ENCODE results near the gene HOXC13.

HOXC13 gene

DNA sequence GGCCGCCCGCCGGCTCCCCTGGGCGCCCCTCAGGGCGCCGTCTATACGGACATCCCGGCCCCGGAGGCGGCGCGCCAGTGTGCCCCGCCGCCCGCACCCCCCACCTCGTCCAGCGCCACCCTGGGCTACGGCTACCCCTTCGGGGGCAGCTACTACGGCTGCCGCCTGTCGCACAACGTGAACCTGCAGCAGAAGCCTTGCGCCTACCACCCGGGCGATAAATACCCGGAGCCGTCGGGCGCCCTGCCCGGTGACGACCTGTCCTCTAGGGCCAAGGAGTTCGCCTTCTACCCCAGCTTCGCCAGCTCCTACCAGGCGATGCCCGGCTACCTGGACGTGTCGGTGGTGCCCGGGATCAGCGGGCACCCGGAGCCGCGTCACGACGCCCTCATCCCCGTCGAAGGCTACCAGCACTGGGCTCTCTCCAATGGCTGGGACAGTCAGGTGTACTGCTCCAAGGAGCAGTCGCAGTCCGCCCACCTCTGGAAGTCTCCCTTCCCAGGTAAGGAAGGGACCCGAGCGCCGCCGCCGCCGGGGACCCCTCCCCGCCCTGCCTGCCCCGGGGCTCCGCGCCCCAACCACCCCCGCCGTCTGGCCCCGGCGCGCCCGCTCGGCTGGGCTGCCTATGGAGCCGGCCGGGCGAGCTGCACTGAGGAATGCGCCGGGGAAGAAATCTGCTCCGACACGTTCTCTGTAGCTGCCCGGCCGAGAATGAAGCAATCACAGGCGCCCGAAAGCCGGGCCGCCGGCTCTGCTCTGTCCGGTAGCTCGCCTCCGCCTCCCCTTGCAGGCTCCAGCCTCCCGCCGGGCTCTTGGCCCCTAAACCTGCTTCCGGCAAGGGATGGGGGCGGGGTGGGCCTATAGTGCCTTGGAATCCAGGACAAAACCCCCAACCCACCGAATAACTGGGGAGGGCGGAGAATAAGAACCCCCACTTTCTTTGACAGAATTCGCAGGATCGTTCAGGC lies 794 bp downstream of the HOXC13 start:
- DNase-seq: no peak

DNA sequence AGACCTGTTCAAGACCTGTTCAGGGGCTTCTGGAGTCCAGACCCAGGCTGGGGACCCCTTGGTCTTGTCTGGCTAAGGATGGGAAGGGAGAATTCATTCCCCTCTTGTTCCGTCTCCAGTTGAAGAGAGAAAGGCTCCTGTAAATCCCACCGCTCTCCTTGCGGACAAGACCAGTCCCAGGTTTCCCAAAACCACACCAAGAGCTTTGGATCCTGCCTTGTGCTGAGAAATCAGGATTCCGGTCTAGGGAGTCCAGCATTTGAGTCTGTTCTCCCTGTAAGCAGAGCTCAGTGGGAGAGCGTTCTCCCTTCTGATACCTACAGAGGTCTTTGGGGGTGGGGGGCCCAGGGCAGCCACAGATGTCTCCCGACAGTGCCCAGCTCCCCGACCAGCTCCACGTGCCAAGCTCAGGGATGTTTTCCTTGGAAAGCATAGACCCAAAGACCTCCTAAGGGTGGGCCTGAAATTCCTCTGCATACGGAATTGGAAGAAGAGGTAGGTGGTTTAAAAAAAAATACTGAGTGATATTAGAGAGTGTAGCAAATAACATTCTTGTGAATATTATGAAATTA lies 1.9 kb downstream of the HOXC13 start:
- no peak for DNase-seq

DNA sequence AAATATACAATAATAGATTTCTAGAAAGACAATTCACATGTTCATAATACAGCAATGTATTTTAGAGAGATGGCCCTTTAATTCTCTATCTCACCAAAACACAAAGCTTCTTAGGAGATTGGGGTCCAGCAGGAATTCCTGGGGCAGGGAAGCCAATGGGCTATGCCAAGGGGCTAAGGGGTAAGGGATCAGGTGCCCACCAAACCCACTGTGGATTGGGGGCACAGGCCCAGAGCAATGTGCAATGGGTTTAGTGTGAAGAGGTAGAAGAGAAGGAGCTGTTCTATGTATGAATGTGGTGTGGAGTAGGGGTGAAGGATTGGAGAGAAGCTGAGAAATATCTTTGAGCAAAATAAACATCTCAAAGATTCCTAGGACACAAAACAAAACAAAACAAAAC lies 2.6 kb downstream of the HOXC13 start:
- no peak for DNase-seq

DNA sequence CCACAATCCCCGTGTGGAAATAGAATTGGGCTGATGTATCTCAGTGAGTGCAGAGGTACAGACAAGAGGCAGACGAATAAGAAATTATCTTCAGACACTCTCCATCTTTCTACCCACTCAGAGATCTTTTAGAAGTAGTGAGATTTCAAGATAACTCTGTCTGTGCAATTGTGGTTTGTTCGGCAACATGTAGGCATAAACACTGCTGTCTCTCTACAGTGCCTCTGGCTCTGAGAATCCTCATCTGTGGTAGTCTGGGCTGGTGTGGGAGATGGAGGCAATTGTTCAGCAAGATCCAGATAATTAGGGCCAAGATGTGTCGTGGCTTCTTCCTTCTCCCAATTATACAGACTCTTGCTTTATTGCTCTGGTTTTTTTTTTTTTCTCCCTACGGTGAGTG lies 3.1 kb downstream of the HOXC13 start:
- DNase-seq: no peak

DNA sequence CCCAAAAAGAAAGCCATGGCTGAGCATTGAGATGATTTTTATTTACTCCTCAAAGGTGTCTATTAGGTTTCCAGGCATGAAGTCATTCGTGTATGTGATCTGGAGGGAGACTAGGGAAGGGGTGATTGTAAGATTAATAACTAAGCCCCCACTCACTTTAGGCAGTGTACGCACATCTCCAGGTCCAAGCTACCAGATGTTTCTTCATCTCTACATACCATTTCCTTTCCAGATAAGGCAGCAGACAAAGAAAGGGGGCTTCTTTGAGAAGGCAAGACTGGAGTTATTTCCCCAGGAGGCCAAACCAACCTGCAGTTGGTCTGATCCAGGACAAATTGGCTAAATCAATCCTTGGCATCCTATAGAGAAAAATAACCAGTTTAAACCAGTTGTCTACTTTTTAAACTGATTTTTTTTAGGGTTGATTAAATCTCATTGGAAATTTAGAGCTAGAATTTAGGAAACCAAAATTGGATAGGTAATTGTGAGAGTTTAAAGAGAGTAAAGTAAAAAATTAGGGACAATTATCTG lies 3.9 kb downstream of the HOXC13 start:
- DNase-seq: no peak

DNA sequence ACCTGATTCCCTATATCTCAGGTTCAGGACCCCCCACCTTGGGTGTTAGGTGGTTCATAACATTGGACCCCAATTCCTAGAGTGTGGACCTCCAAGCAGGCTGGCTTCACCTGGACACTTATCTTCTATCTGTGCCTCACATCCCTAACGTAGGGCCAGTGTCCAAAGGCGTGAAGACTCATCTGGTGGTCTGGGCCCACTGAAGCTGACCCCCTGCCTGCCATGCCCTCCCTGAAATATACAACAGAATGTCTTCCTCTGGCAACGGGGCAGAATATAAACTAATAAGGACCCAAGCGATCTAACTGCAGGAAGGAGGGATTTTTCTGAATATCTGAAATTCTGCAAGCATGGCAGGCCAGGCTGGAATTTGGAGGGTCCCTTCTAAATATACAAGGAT lies 5.6 kb downstream of the HOXC13 start:
- DNase-seq: no peak

DNA sequence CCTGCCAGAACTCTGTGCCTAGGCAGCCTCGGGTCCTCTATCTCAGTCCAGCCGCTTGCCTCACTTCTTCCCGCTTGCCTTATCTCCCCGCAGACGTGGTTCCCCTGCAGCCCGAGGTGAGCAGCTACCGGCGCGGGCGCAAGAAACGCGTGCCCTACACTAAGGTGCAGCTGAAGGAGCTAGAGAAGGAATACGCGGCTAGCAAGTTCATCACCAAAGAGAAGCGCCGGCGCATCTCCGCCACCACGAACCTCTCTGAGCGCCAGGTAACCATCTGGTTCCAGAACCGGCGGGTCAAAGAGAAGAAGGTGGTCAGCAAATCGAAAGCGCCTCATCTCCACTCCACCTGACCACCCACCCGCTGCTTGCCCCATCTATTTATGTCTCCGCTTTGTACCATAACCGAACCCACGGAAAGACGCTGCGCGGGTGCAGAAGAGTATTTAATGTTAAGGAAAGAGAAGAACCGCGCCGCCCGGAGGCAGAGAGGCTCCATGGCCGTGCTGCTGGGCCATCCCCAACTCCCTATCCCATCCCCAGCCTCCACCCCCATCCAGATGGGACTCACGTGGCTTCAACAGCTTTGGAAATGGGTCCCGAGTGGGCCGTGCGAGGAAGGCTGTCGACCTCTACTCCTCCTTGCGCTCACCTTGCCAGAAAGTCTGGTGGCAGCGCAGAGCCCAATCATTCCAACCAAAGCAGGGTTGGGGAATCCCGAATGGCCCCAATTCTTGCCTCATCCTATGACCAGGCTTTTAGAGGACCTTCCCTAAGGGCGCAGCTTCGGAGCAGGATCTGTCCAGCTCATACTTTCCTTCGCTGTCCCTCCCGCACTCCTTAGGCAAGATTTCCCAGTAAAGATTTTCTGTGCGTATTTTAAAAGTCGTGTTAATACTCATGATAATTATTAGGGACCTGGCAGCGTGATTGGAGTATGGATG lies 6.5 kb downstream of the HOXC13 start:
- no peak for DNase-seq

DNA sequence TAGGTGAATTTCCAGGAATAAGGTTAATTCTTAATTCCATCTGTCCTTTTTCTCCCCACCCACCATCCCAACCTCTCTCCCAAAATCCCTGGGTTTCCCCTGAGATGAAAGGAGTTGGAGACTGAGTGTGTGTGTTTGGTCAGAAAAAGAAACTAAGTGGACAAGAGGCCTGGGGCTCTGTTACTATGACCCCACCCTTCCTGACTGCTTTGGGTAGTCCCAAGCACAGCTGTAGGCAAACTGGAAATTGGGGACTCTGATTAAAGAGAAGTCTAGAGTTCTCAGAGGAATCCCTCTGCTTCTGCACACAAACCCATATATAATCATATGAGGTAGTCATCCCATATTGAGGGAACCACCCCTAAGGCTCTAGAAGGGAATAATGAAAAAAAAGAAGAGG lies 9.1 kb downstream of the HOXC13 start:
- no peak for DNase-seq

DNA sequence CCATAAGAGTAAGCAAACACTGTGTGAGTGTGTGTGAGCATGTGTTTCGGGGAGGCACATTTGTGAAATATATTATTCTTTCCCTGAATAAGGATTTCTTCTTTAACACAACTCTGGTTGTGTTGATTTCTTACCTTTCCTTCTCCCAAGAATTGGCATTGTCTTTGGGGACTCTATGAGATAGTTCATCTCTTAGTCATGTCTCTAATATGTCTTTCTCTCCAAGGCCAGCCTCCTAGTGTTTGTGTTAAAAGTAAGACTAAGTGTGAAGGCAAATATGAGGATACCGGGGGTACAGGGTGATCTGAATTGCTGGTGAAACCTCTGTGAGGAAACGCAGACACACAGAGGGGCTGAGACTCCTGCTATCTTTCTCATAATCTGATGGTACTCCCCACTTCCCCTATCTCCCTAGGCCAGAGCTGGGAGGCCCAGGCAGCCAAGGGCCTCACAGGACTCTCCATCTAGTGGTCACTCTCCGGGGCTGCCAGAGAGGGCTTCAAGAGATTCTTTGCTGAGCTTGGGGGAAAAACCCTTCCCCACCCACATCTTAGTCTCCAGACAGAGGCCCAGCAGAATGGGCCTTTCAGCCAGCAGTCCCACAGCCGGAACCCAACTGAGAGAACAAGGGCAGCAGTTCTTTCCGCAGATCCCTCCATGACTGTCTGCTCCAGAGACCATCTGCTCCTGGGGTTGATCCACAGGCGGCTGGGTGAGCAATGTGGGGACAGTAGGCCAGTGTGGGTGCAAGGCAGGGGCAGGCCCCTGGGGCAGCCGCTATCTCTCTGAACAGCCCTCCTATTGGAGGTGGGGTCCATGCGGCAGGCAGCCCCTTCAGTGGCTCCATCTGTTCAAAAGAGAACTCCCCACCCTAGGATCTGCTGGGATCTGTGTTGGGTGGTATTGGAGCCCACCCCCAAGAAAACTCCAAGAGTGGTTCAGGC lies 10.3 kb downstream of the HOXC13 start:
- no peak for DNase-seq

DNA sequence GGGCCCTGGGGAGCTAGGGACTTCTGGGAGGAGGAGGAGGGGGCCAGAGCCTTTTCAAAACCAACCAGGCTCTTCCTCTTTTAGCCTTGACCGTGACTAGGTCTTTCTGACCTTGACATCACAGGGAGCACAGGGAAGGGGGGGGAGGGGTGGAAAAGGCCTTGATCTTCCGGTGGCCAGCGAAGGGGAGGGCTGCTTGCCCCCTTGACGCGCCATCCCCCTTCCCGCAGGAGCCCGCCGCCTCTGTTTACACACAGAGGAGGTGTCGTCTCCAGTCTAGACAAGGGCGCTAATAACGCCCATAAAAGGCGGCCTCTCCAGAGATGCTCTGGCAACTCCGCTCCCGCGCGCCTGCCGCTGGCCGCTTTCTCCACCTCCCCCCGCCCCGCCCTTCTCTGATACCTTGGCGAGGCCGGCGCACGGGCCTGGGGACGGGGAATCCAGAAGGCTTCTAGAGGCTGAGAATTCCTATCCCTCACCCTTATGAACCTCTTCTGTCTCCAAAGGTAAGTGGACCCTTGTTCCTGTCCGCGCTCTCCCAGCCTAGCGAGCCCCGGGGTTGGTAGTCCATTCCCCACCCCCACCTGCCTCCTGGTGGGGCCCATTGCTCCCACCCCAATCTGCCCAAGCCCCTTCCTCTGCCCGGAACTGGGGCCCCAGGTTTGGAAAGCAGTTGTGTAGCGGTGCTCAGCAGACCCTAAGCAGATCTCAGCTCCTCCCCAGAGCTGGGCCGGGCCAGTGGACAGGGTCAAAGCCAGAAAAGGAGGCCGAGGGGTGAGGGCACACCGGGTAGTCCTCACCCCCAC lies 11.2 kb downstream of the HOXC13 start:
- no peak for DNase-seq

DNA sequence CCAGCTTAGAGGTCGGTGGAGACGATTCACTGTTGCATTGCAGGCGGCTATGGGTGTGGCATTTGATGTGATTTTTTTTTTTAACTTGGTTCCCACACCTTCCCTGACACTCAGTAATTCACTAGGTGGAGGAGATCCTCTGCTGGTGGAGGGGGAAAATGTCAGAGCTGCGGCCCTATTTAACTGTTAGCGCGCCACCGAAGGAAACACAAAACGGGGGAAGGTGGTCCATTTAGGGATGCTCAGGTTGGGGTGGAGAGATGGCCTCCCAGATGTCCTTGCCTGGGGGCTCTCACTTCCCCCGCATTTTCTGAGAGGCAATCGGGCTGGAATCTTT lies 11.8 kb downstream of the HOXC13 start:
- no peak for DNase-seq

DNA sequence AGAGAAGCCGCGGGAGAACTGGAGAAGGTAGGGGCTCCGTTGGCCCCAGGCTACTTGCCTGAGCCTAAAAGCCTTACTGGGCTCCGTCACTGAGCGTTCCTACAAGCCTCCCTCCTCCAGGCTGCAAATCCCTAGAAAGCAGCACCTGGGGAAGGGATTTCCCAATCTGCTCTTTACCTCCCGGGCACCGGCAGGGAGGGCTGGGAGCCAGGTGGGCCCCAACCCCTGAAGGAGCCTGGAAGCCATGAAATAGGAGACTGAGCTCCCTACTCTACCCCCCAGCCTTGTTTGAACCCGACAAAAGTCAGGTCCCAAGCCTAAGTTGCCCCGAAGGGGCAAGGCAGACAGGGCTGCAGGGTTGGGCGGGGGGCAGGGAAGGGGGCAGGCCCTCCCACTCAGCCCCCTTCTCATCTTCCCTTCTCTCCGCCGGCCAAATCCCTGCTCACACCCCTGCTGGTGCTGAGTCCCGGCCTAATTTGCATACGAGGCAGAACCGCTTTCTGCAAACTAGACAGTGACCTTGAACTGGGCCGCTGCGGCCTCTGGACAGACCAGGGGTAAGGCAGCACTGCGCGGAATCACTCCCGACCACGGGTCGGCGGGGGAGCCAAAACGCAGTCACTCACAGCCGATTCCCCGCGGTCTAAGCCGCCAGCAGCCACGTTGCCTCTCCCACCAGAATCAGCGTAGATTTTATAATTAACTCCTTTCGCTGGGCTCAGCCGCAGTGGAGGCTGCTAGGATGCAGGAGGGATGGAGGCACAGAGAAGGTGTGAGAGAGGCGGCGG lies 12.4 kb downstream of the HOXC13 start:
- no peak for DNase-seq

DNA sequence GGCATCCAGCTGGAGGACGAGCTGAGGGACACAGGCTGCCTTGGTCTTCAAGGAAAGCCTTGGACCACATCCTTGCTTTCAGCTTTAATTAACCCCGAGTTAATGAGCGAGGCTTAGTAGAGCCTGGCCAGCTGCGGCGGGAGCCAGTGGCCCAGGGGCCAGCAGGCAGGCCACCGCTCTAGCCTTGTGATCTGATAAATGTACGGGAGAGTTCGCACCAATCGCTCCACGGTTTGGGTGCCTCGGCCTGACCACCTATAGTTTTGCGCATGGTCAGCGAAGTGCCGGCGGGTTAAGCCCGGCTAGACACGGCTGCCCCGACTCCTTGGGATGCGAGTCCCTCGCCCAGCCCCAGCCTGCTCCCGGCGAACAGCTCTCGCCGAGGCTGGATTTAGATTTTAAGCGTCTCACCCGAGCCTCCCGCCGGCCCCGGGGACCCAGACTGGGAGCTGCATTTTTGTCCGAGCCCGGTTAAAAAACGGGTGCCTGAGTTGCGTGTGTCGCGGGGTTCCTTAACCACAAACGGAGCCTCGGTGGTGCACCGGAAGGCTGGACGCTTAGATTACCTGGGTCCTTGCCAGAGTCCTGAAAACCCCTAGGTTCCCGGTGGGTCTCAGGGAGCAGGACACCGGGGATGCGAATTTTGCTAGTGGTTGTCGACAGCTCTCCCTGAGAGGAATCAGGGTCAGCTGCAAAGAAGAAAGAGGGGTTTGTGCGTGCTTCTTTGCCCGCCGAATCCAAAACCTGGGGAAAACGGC lies 13.1 kb downstream of the HOXC13 start:
- no peak for DNase-seq

DNA sequence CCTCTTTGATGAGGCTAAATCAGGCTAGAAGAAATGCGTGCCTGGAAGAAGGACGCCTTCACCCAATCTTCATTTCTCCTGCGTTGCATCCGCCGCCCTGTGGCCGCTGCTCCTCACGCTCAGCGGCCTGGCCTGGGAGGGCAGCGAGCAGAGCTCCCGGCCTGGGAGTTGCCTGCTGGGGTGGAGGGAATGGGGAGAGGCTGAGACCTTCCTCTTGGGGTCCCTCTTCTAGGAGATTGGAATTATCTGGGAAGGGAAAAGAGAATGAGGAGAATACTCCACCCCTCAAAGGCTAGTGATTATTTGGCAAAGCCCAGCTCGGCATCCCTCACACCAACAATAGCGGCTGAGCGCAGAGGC lies 13.7 kb downstream of the HOXC13 start:
- DNase-seq: no peak

DNA sequence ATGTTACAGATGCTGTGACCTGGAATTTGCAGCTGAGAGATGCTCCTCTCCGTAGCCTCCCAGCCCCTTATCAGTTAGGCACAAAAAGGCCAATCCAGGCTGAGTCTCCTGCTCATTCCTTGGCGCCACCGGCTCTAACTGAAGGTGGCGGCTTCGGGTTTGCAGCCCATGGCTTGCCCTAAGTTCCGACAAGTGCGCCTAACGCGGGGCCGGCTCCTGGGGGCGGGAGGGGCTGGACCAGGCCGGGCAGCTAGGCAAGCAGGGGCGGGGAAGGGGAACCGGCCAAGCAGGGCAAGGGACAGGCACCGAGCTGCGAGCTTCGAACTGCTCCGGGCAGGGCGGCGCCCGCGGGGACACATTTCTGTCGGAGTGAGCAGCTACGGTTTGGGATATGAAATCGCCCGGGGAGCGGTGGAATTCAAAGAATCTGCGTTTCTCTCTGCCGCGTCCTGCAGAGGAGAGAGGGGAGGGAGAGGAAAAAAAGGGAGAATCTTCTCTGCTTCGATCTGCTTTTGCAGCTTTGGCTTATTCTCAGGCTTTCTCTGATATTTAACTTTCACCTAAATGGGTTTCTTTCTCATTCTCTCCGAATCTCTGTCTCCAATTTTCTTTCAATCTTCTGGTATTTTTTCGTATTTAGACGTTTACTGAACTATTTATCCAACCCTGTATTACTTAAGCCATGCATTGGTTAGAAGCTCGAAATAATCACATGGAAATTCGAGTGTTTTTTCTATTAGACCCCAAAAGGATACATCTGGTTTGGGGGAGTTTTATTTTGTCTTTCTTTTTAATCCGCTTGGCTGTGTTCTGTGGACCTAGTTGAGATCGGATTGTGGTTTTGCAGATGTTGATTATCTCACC lies 14.5 kb downstream of the HOXC13 start:
- DNase-seq: no peak

DNA sequence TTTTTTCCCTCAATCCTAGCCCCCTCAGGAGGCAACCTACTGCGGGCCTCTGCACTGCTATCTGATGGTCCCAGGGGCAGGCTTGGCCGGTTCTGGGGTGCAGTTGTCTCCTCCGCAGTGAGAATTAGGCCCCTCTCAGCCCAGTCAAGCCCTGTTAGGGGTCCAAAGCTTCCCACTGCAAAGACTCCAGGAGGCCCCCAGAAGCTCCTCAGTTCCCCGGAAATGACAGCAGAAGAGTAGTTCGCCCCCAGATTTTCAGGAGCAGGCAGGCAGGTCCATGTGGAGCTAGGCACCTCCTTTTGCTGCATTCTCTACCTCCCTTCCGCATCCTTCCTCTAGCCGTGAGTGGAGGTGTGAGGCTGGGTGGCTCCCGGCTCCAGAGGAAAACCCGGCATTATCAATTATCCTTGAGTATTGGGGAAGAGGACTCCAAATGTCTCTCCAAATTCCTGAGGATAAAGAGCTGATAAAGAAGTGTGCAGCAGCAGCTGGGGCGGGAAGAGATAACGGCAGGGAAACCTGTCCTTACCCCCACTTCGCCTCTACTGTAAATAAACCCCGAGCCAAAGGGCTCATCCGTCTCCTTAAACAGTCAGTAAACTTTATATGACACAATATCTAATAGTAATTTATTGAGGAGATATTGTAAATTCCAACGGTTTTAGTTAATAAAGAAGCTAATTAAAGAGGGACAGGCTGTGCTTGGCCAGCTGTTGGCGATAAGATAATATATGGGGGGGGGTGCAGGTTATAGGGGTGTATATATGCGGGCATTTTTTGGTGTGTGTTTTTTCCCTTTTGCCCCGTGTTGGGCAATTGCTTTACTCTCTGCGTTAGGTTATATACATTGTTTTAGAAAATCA lies 15.4 kb downstream of the HOXC13 start:
- no peak for DNase-seq

DNA sequence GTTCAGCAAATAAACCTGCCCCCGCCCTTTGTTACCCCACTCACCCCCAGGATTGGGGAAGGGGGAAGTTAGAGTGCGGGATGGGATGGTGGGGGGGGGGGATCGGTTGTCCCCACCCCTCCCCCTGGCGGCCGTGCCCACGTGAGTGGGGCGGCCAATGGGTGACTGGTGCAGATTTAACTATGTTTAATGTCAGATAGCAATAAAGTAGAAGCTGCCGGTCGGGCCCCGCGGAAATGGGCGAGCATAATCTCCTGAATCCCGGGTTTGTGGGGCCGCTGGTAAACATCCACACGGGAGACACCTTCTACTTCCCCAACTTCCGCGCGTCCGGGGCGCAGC lies 16.0 kb downstream of the HOXC13 start, which contains the start of gene HOXC12:
HOXC12 (plus strand) TSS at position 210 of the 342 bp plus-strand sequence; CDS start at position 237, 27 bp downstream.
- no peak for DNase-seq
